ENCODE measurements around the gene KIF2B. TPM values are rescaled to one million over a fixed set of nuclear protein-coding genes. Genes with fewer than 3 reads are reported as not detected.

Gene KIF2B
- not detected for total RNA-seq

GRCh38 chr17:53822764-53823163 is at the start of gene KIF2B:
Gene KIF2B, plus strand, starts transcription at chr17:53822927. Its CDS starts 107 bp downstream, at chr17:53823034.
- ChIA-PET POLR2A (no interaction called here), CTCF (no interaction called here)
- H3K9me3 Mint-ChIP-seq: peaks cover 15% of the 10 kb centered on the region
- no peak within 1 kb of the TSS for H3K27ac Mint-ChIP-seq
- no peaks in the 10 kb centered on the region for H3K4me1 Mint-ChIP-seq
- no peak for DNase-seq
- H3K4me3 Mint-ChIP-seq: no peak within 1 kb of the TSS
- no peaks in the 10 kb centered on the region for H3K27me3 Mint-ChIP-seq
- no peaks in the 10 kb centered on the region for H3K36me3 Mint-ChIP-seq (ENCODE audit: low read depth)

- no peaks in the 10 kb centered on the region for H3K27me3 Mint-ChIP-seq
These were observed 42.4 kb upstream of the KIF2B start for GRCh38 chr17:53780320-53780719.

GRCh38 chr17:53791551-53791950 is 31.2 kb upstream of the KIF2B start:
- no peak overlapping the region for H3K4me3 Mint-ChIP-seq
- H3K27ac Mint-ChIP-seq: no peak overlapping the region
- no peaks in the 10 kb centered on the region for H3K4me1 Mint-ChIP-seq
- no peaks in the 10 kb centered on the region for H3K36me3 Mint-ChIP-seq (ENCODE audit: low read depth)
- ChIA-PET CTCF (no interaction called here), POLR2A (no interaction called here)
- no peak for DNase-seq
- H3K9me3 Mint-ChIP-seq: peaks cover 2% of the 10 kb centered on the region
- H3K27me3 Mint-ChIP-seq: no peaks in the 10 kb centered on the region

More at GRCh38 chr17:53780320-53780719, 42.4 kb upstream of the KIF2B start:
- ChIA-PET POLR2A (no interaction called here), CTCF (no interaction called here)
- Mint-ChIP-seq H3K4me1 (no peaks in the 10 kb centered on the region), H3K27ac (no peak overlapping the region), H3K9me3 (peaks cover 12% of the 10 kb centered on the region), H3K4me3 (no peak overlapping the region), H3K36me3 (ENCODE audit: low read depth) (no peaks in the 10 kb centered on the region)
- DNase-seq: no peak

- H3K4me3 Mint-ChIP-seq: no peak overlapping the region
- H3K27me3 Mint-ChIP-seq: no peaks in the 10 kb centered on the region
- ChIA-PET CTCF (no interaction called here), POLR2A (no interaction called here)
- H3K9me3 Mint-ChIP-seq: peaks cover 2% of the 10 kb centered on the region
- DNase-seq: no peak
- no peaks in the 10 kb centered on the region for H3K4me1 Mint-ChIP-seq
- H3K36me3 Mint-ChIP-seq (ENCODE audit: low read depth): no peaks in the 10 kb centered on the region
- H3K27ac Mint-ChIP-seq: no peak overlapping the region
These were observed 30.3 kb upstream of the KIF2B start for GRCh38 chr17:53792451-53792850.

GRCh38 chr17:53792997-53793396 is 29.7 kb upstream of the KIF2B start:
- Mint-ChIP-seq H3K4me1 (no peaks in the 10 kb centered on the region), H3K4me3 (no peak overlapping the region), H3K36me3 (ENCODE audit: low read depth) (no peaks in the 10 kb centered on the region), H3K27ac (no peak overlapping the region), H3K27me3 (no peaks in the 10 kb centered on the region), H3K9me3 (peaks cover 2% of the 10 kb centered on the region)
- no peak for DNase-seq
- POLR2A ChIA-PET: no interaction called here
- CTCF ChIA-PET: no interaction called here

GRCh38 chr17:53794875-53795274 is 27.9 kb upstream of the KIF2B start:
- Mint-ChIP-seq H3K4me1 (no peaks in the 10 kb centered on the region), H3K27ac (no peak overlapping the region), H3K9me3 (peaks cover 4% of the 10 kb centered on the region), H3K4me3 (no peak overlapping the region), H3K27me3 (no peaks in the 10 kb centered on the region), H3K36me3 (ENCODE audit: low read depth) (no peaks in the 10 kb centered on the region)
- ChIA-PET CTCF (no interaction called here), POLR2A (no interaction called here)
- DNase-seq: no peak

GRCh38 chr17:53796642-53797041 is 26.1 kb upstream of the KIF2B start:
- Mint-ChIP-seq H3K4me3 (no peak overlapping the region), H3K27me3 (no peaks in the 10 kb centered on the region), H3K4me1 (no peaks in the 10 kb centered on the region), H3K36me3 (ENCODE audit: low read depth) (no peaks in the 10 kb centered on the region), H3K9me3 (peaks cover 4% of the 10 kb centered on the region), H3K27ac (no peak overlapping the region)
- no peak for DNase-seq
- CTCF ChIA-PET: no interaction called here
- POLR2A ChIA-PET: no interaction called here

- CTCF ChIA-PET: no interaction called here
These were observed 25.2 kb upstream of the KIF2B start for GRCh38 chr17:53797501-53797900.

GRCh38 chr17:53804437-53804836 is 18.3 kb upstream of the KIF2B start:
- Mint-ChIP-seq H3K9me3 (peaks cover 4% of the 10 kb centered on the region), H3K36me3 (ENCODE audit: low read depth) (no peaks in the 10 kb centered on the region), H3K27me3 (no peaks in the 10 kb centered on the region), H3K4me1 (no peaks in the 10 kb centered on the region), H3K27ac (no peak overlapping the region), H3K4me3 (no peak overlapping the region)
- no peak for DNase-seq
- POLR2A ChIA-PET: no interaction called here
- CTCF ChIA-PET: no interaction called here

More at GRCh38 chr17:53797501-53797900, 25.2 kb upstream of the KIF2B start:
- no peak overlapping the region for H3K27ac Mint-ChIP-seq
- H3K9me3 Mint-ChIP-seq: peaks cover 4% of the 10 kb centered on the region
- no peaks in the 10 kb centered on the region for H3K4me1 Mint-ChIP-seq
- DNase-seq: no peak
- H3K4me3 Mint-ChIP-seq: no peak overlapping the region
- H3K27me3 Mint-ChIP-seq: no peaks in the 10 kb centered on the region
- no peaks in the 10 kb centered on the region for H3K36me3 Mint-ChIP-seq (ENCODE audit: low read depth)
- POLR2A ChIA-PET: no interaction called here

- H3K27me3 Mint-ChIP-seq: no peaks in the 10 kb centered on the region
- no peak overlapping the region for H3K4me3 Mint-ChIP-seq
- H3K27ac Mint-ChIP-seq: no peak overlapping the region
These were observed 16.3 kb upstream of the KIF2B start for GRCh38 chr17:53806473-53806872.

GRCh38 chr17:53807286-53807685 is 15.4 kb upstream of the KIF2B start:
- ChIA-PET POLR2A (no interaction called here), CTCF (no interaction called here)
- no peak overlapping the region for H3K4me3 Mint-ChIP-seq
- no peaks in the 10 kb centered on the region for H3K27me3 Mint-ChIP-seq
- peaks cover 3% of the 10 kb centered on the region for H3K9me3 Mint-ChIP-seq
- H3K4me1 Mint-ChIP-seq: no peaks in the 10 kb centered on the region
- no peak overlapping the region for H3K27ac Mint-ChIP-seq
- H3K36me3 Mint-ChIP-seq (ENCODE audit: low read depth): no peaks in the 10 kb centered on the region
- no peak for DNase-seq

More at GRCh38 chr17:53806473-53806872, 16.3 kb upstream of the KIF2B start:
- peaks cover 3% of the 10 kb centered on the region for H3K9me3 Mint-ChIP-seq
- no peak for DNase-seq
- H3K36me3 Mint-ChIP-seq (ENCODE audit: low read depth): no peaks in the 10 kb centered on the region
- POLR2A ChIA-PET: no interaction called here
- CTCF ChIA-PET: interaction anchor here (0.9 kb wide), 1 partner anchor 70 kb away, joined by 3 read pairs; no protein-coding TSS in a partner anchor
- no peaks in the 10 kb centered on the region for H3K4me1 Mint-ChIP-seq

GRCh38 chr17:53818271-53818670 is 4.5 kb upstream of the KIF2B start:
- Mint-ChIP-seq H3K4me1 (no peaks in the 10 kb centered on the region), H3K36me3 (ENCODE audit: low read depth) (no peaks in the 10 kb centered on the region), H3K4me3 (no peak overlapping the region), H3K9me3 (peaks cover 9% of the 10 kb centered on the region), H3K27ac (no peak overlapping the region), H3K27me3 (no peaks in the 10 kb centered on the region)
- DNase-seq: no peak
- ChIA-PET POLR2A (no interaction called here), CTCF (no interaction called here)

- Mint-ChIP-seq H3K27ac (no peak overlapping the region), H3K27me3 (no peaks in the 10 kb centered on the region), H3K9me3 (peaks cover 13% of the 10 kb centered on the region), H3K36me3 (ENCODE audit: low read depth) (no peaks in the 10 kb centered on the region), H3K4me3 (no peak overlapping the region), H3K4me1 (no peaks in the 10 kb centered on the region)
- CTCF ChIA-PET: no interaction called here
- DNase-seq: no peak
- POLR2A ChIA-PET: no interaction called here
These were observed 3.8 kb upstream of the KIF2B start for GRCh38 chr17:53818929-53819328.

GRCh38 chr17:53819956-53820355 is 2.8 kb upstream of the KIF2B start:
- H3K27ac Mint-ChIP-seq: no peak overlapping the region
- H3K36me3 Mint-ChIP-seq (ENCODE audit: low read depth): no peaks in the 10 kb centered on the region
- CTCF ChIA-PET: no interaction called here
- no peaks in the 10 kb centered on the region for H3K27me3 Mint-ChIP-seq
- no peaks in the 10 kb centered on the region for H3K4me1 Mint-ChIP-seq
- POLR2A ChIA-PET: no interaction called here
- no peak overlapping the region for H3K4me3 Mint-ChIP-seq
- no peak for DNase-seq
- H3K9me3 Mint-ChIP-seq: peaks cover 15% of the 10 kb centered on the region

Measured in activated CD4-positive, alpha-beta T cell treated with anti-CD3 and anti-CD28 coated beads, Interleukin-2, amount 10 ng/mL, durations not matched to agents 7 days and 5 days (primary cell).